Endodermal cell (in vitro differentiated cells): ENCODE measurements around the gene DEPDC7. TPM values are rescaled to one million over a fixed set of nuclear protein-coding genes. Genes with fewer than 3 reads are reported as not detected.
"Not testable (repeated sequence)": the region's sequence is repeated elsewhere in the genome, so short reads cannot be mapped to it uniquely, and the experiment has no call there.

Experiments
- DNase-seq: peaks from one replicate; pipeline ENCODE4 v3.0.0-alpha.2; 2017
- H3K27ac ChIP-seq: 2 replicates; pipeline ENCODE4 v1.5.1; 2013; ENCODE audit warnings: mild to moderate bottlenecking, low read depth, low read length, moderate library complexity
- H3K27me3 ChIP-seq: 2 replicates; pipeline ENCODE4 v1.6.1; 2013; ENCODE audit warnings: mild to moderate bottlenecking, low read length, moderate library complexity; ENCODE audit not compliant: insufficient read depth, control insufficient read depth, poor library complexity, severe bottlenecking
- H3K36me3 ChIP-seq: 2 replicates; pipeline ENCODE4 v1.7.0; 2013; ENCODE audit warnings: mild to moderate bottlenecking, low read length, moderate library complexity; ENCODE audit not compliant: control insufficient read depth, insufficient read depth
- H3K4me1 ChIP-seq: one replicate; pipeline ENCODE4 v1.7.0; 2013; ENCODE audit warnings: low read length; ENCODE audit not compliant: control insufficient read depth, insufficient read depth
- H3K4me3 ChIP-seq: 2 replicates; pipeline ENCODE4 v1.5.1; 2013; ENCODE audit warnings: mild to moderate bottlenecking, low read length, moderate library complexity
- H3K9ac ChIP-seq: 2 replicates; pipeline ENCODE4 v1.6.1; 2013; ENCODE audit warnings: mild to moderate bottlenecking, low read length, moderate library complexity; ENCODE audit not compliant: poor library complexity, severe bottlenecking; ENCODE audit errors: extremely low read depth
- H3K9me3 ChIP-seq: 2 replicates; pipeline ENCODE4 v1.6.1; 2013; ENCODE audit warnings: mild to moderate bottlenecking, low read length, moderate library complexity; ENCODE audit not compliant: control insufficient read depth
- H3K27ac Mint-ChIP-seq: 2 replicates; pipeline ENCODE4 v1.8.0; 2020; ENCODE audit warnings: mixed read lengths
- H3K27me3 Mint-ChIP-seq: 2 replicates; pipeline ENCODE4 v1.8.0; 2021; ENCODE audit warnings: mild to moderate bottlenecking, mixed read lengths; ENCODE audit not compliant: insufficient read depth
- H3K36me3 Mint-ChIP-seq: 2 replicates; pipeline ENCODE4 v1.8.0; 2020; ENCODE audit warnings: low read depth, mixed read lengths
- H3K4me1 Mint-ChIP-seq: 2 replicates; pipeline ENCODE4 v1.8.0; 2020; ENCODE audit warnings: mixed read lengths
- H3K4me3 Mint-ChIP-seq: 2 replicates; pipeline ENCODE4 v1.8.0; 2020; ENCODE audit warnings: mild to moderate bottlenecking, moderate library complexity, mixed read lengths
- H3K9me3 Mint-ChIP-seq: 2 replicates; pipeline ENCODE4 v1.8.0; 2020; ENCODE audit warnings: mild to moderate bottlenecking, mixed read lengths
- CTCF ChIP-seq: fragments of 200-600 bp; sonication (generic); conservative IDR thresholded peaks from 2 replicates; pipeline ENCODE4 v1.5.0; 2021; ENCODE audit warnings: antibody characterized with exemption, mild to moderate bottlenecking
- WGBS, 2 experiments: methylation state at CpG; one replicate each; pipeline versions ENCODE4 v1.1.5 to v1.1.7; 2013; ENCODE audit warnings: missing lambda C conversion rate in 2 of 2, mixed read lengths in 1 of 2; ENCODE audit not compliant: insufficient coverage in 1 of 2, insufficient read length in 1 of 2; 5-methylcytosine and 5-hydroxymethylcytosine counted together
- total RNA-seq, 2 donors: library from RNA; stranded (reverse); fragmentation: NEBNext Ultra II Directional in 1 of 2; extraction: Animal tissue kit (Norgen Biotek cat#: 25700) in 1 of 2; gene quantifications; 2 replicates in 1 of 2; 3 replicates in 1 of 2; pipeline ENCODE4 v1.2.1, GENCODE V29; 2021

The DEPDC7 gene
- total RNA-seq, 2 donors from 2014 or later = 7.7 to 11.4 TPM

GRCh38 chr11:33049565-33050408, 34.1 kb downstream of the DEPDC7 start:
- H3K27me3 ChIP-seq, H3K4me3 ChIP-seq, H3K9ac ChIP-seq, H3K27me3 Mint-ChIP-seq, H3K4me1 ChIP-seq, H3K27ac ChIP-seq: not testable (repeated sequence)
- Mint-ChIP-seq H3K36me3 (peaks cover 64% of the 10 kb centered on the region), H3K27ac (peak overlapping the region; percentile 90), H3K4me3 (peak overlapping the region; percentile 35), H3K4me1 (peaks cover 34% of the 10 kb centered on the region), H3K9me3 (peaks cover 22% of the 10 kb centered on the region)
- DNase-seq = peak; percentile 84
- peaks cover 57% of the 10 kb centered on the region for H3K36me3 ChIP-seq
- peak; percentile 45 for TF ChIP-seq CTCF
- peaks cover 31% of the 10 kb centered on the region for H3K9me3 ChIP-seq
- WGBS, 2 experiments = 29% methylated on average over 3 of the region's 3 CpGs; no CpG with 5 or more reads in 1 of the 2 experiments

GRCh38 chr11:33052231-33052630, 36.6 kb downstream of the DEPDC7 start:
- no peak overlapping the region for H3K27ac Mint-ChIP-seq
- 100% methylated on average over 2 of the region's 2 CpGs; no CpG with 5 or more reads in 1 of the 2 experiments for WGBS, 2 experiments
- H3K4me3 Mint-ChIP-seq = no peak overlapping the region
- H3K36me3 Mint-ChIP-seq = peaks cover 51% of the 10 kb centered on the region
- Histone ChIP-seq H3K4me1 (peaks cover under 1% of the 10 kb centered on the region), H3K9me3 (peaks cover 9% of the 10 kb centered on the region), H3K4me3 (no peak overlapping the region), H3K27me3 (no peaks in the 10 kb centered on the region), H3K27ac (no peak overlapping the region), H3K9ac (no peak overlapping the region), H3K36me3 (peaks cover 41% of the 10 kb centered on the region)
- H3K27me3 Mint-ChIP-seq = no peaks in the 10 kb centered on the region
- peaks cover 5% of the 10 kb centered on the region for H3K9me3 Mint-ChIP-seq
- TF ChIP-seq CTCF = no peak
- no peak for DNase-seq
- H3K4me1 Mint-ChIP-seq = peaks cover 41% of the 10 kb centered on the region

GRCh38 chr11:33055375-33055774, 39.7 kb downstream of the DEPDC7 start:
- H3K9me3 Mint-ChIP-seq = no peaks in the 10 kb centered on the region
- no peaks in the 10 kb centered on the region for H3K27me3 Mint-ChIP-seq
- Histone ChIP-seq H3K27me3 (no peaks in the 10 kb centered on the region), H3K4me3 (no peak overlapping the region), H3K9me3 (no peaks in the 10 kb centered on the region), H3K27ac (no peak overlapping the region), H3K9ac (no peak overlapping the region), H3K36me3 (peaks cover 51% of the 10 kb centered on the region), H3K4me1 (peaks cover 6% of the 10 kb centered on the region)
- H3K27ac Mint-ChIP-seq = no peak overlapping the region
- DNase-seq = no peak
- peaks cover 41% of the 10 kb centered on the region for H3K4me1 Mint-ChIP-seq
- no peak for TF ChIP-seq CTCF
- peaks cover 59% of the 10 kb centered on the region for H3K36me3 Mint-ChIP-seq
- H3K4me3 Mint-ChIP-seq = no peak overlapping the region
